Activated T-helper 17 cell treated with anti-CD3 and anti-CD28 coated beads, Interleukin-2, amount 50 U/mL, for 72 hours (primary cell): ENCODE data around the gene MIEF1. TPM values are rescaled to one million over a fixed set of nuclear protein-coding genes. Genes with fewer than 3 reads are reported as not detected.

ENCODE experiments used
- ATAC-seq: fragments of 150-1000 bp; cut with Tn5 transposase; replicated peaks from 2 replicates; pipeline ENCODE4 v1.10.0; 2021; ENCODE audit warnings: mild to moderate bottlenecking, moderate library complexity
- H3K27ac Mint-ChIP-seq: one replicate; pipeline ENCODE4 v1.8.0; 2022; ENCODE audit warnings: mixed read lengths
- H3K27me3 Mint-ChIP-seq: one replicate; pipeline ENCODE4 v1.8.0; 2022; ENCODE audit warnings: mixed read lengths
- H3K36me3 Mint-ChIP-seq: one replicate; pipeline ENCODE4 v1.8.0; 2022; ENCODE audit warnings: low read depth, mild to moderate bottlenecking, mixed read lengths
- H3K4me1 Mint-ChIP-seq: one replicate; pipeline ENCODE4 v1.8.0; 2022; ENCODE audit warnings: mixed read lengths
- H3K4me3 Mint-ChIP-seq: one replicate; pipeline ENCODE4 v1.8.0; 2022; ENCODE audit warnings: mild to moderate bottlenecking, mixed read lengths
- H3K9me3 Mint-ChIP-seq: one replicate; pipeline ENCODE4 v1.8.0; 2022; ENCODE audit warnings: mixed read lengths
- total RNA-seq, 2 donors: library from RNA; stranded (reverse); gene quantifications; one replicate each; pipeline ENCODE4 v1.2.3, GENCODE V29; 2022

MIEF1 gene
- total RNA-seq, 2 donors from 2014 or later: 34.7 to 54.0 TPM

DNA sequence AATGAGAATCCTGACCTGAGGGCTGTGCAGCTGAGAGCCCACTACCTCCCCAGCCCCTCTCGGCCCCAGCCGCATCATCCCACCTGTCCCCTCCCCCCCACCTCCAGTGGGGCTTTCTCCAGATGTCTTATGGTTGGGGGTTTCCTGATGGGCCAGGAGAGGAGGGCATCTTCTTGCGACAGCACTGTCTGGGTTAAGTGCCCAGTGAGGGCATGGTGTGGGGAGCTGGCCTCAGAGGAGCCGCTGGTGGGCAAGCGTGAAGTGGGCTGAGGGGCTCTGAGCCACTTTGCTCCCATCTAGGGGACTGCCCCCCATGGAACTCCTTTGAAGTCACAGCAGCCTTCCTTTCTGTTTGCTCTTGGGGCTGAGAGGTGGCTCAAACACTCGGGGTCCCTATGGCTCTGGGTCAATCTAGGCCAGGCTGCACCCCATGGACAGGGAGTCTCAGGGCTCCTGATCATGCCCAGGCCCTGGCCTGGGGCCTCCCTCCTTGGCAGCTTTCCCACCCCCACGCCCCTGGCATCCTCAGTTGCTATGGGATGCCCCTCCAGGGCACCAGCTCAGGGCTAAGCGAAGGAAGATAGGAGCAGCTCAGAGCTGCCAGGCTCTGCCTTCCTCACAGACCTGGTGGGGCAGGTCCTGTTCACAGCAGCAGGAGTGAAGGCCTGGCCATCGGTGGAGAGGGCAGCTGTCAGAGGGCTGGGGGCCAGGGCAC, 11.0 kb upstream of the MIEF1 start:
- no peaks in the 10 kb centered on the region for H3K27me3 Mint-ChIP-seq
- no peak overlapping the region for H3K27ac Mint-ChIP-seq
- no peak overlapping the region for H3K4me3 Mint-ChIP-seq
- peaks cover 6% of the 10 kb centered on the region for H3K4me1 Mint-ChIP-seq
- no peaks in the 10 kb centered on the region for H3K36me3 Mint-ChIP-seq
- no peak for ATAC-seq
- no peaks in the 10 kb centered on the region for H3K9me3 Mint-ChIP-seq

DNA sequence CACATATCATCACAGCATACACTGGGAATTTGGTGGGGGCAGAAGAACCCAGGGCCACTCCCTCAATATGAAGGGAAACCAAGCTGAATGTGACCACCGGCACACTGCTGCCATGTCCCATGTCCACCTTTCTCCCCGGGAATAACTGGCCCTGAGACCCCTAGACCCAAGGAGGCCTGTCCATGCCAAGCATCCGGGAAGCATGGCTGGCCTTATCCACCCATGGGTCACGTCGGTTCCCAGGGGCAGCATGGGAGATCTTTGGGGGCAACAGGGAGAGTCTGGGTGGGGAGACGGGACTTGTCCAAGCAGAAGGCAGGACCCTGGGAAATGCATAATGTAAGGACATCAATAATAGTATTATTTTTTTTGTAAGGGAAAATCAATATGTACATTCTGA, 10.4 kb upstream of the MIEF1 start:
- ATAC-seq: no peak
- Mint-ChIP-seq H3K9me3 (no peaks in the 10 kb centered on the region), H3K36me3 (no peaks in the 10 kb centered on the region), H3K27ac (no peak overlapping the region), H3K27me3 (no peaks in the 10 kb centered on the region), H3K4me1 (peaks cover 6% of the 10 kb centered on the region), H3K4me3 (no peak overlapping the region)

DNA sequence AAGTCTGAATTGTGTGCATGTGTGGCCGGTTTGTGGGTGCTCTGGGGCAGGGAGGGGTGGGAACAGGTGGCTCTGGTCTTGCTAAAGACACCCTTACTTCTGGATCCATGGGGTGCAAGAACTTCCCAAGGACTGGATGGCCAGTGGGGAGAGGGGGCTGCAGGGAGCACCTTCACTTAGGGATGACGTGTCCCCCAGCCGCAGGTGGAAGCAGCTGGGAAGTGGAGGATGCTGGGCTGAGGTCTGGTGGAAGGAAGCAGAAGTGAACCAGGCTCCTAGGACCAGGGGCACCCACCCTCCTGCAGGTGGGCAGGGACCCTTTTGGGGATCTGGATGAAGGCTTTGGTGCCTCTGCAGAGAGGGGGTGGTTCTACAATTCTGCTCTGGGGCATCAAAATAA, 9.9 kb upstream of the MIEF1 start:
- H3K4me3 Mint-ChIP-seq: no peak overlapping the region
- no peaks in the 10 kb centered on the region for H3K36me3 Mint-ChIP-seq
- peaks cover 6% of the 10 kb centered on the region for H3K4me1 Mint-ChIP-seq
- no peak for ATAC-seq
- no peak overlapping the region for H3K27ac Mint-ChIP-seq
- H3K9me3 Mint-ChIP-seq: no peaks in the 10 kb centered on the region
- H3K27me3 Mint-ChIP-seq: no peaks in the 10 kb centered on the region

DNA sequence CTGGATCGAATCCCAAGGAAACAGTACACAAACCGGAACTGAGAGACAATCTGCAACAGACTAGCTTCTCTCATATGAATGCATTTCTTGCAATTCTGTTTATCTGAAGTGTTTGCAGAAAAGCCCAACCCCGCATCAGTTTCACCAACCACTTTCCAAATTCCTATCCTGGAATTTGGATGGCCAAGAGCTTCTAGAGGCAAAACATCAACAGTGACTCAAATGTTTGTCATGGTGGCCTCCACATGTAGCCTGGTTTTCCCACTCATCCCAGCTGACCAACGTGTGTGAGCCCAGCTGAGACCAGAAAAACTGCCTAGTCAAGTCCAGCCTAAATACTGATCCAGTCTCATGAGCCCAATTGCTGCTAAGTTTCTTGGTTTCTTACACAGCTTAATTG, 8.3 kb upstream of the MIEF1 start:
- Mint-ChIP-seq H3K4me3 (no peak overlapping the region), H3K4me1 (peaks cover 6% of the 10 kb centered on the region), H3K36me3 (no peaks in the 10 kb centered on the region), H3K27ac (no peak overlapping the region), H3K9me3 (no peaks in the 10 kb centered on the region), H3K27me3 (no peaks in the 10 kb centered on the region)
- ATAC-seq: no peak

DNA sequence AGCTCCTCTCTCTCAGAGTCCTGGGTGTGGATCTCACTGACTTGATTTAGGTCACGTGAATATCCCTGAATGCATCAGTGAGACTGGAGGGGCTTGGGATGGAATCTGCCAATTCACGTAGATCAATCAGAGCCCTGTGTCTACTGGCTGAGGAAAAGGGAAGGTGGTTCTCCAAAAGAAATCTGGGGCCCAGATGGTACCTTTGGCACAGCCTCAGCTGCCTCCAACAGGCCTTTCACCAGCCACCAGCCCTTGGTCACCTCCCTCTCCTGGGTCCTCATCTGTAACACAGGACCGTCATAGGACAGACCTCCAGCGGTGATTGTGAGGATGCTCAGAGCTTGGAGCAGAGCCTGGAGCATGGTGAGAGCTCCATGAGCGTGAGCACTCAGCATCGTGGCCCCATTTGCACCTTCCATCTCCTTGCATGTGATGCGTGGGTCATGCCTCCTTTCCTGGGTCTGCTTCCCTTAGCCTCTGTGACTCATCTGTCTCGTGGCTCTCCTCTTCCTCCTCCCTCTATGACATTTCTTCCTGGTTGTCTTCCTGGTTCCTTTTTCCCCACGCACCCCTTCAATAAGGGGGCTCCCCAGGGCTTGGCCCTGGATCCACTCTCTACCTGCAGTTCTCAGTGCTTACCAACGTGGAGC, 7.5 kb upstream of the MIEF1 start:
- no peak for ATAC-seq
- Mint-ChIP-seq H3K36me3 (no peaks in the 10 kb centered on the region), H3K9me3 (no peaks in the 10 kb centered on the region), H3K27me3 (no peaks in the 10 kb centered on the region), H3K4me1 (peaks cover 6% of the 10 kb centered on the region), H3K4me3 (no peak overlapping the region), H3K27ac (peak overlapping the region; percentile 15)

DNA sequence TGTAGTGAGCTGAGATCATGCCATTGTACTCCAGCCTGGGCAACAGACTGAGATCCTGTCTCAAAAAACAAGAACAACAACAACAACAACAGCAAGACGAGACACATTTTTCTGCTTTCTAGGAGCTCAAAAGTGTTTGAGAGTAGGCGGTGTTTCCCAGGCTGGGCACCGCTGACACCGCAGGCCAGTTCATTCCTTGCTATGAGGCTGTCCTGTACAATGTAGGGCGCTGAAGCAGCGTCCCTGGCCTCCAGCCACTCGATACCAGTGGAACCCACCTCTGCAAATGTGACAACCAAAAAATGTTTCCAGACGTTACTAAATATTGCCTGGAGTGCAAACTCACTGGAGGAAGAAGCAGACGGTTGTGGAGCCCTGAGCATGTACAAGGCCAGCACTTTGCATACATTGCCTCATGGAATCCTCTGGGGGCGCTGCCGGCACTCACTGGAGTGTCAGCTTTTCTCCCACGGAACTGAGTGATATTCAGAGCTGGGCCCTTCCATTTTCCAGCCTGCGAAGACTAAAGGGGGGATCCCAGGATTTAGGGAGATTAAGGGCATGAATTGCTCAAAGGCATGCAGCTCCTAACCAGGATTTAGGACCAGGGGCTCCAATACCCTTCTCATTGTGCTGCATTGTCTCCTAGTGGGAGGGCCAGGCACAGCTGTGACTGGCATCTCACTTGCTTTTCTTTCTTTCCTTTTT, 5.8 kb upstream of the MIEF1 start:
- no peak overlapping the region for H3K4me3 Mint-ChIP-seq
- no peaks in the 10 kb centered on the region for H3K4me1 Mint-ChIP-seq
- H3K27me3 Mint-ChIP-seq: no peaks in the 10 kb centered on the region
- ATAC-seq: peak; percentile 90
- no peaks in the 10 kb centered on the region for H3K36me3 Mint-ChIP-seq
- no peak overlapping the region for H3K27ac Mint-ChIP-seq
- H3K9me3 Mint-ChIP-seq: no peaks in the 10 kb centered on the region

DNA sequence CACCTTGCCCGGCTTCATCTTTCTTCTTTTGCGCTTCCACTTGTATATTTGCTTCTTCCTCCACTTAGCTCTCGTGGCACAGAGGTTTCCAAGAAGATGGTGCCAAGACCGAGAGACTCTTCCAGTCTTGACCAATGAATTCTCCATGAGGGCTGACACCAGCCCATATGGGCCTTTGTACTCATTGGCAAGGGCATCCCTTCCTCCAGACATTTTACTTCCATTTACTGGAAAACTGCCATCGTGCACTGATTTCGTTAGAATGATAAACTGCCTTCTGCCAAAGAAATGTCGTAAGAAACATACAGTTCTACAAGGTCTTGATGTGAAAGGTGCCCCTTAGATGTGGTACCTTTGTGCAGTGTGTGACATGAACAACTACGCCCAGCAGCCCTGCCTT, 4.7 kb upstream of the MIEF1 start:
- no peak overlapping the region for H3K4me3 Mint-ChIP-seq
- no peaks in the 10 kb centered on the region for H3K9me3 Mint-ChIP-seq
- ATAC-seq: no peak
- peaks cover 7% of the 10 kb centered on the region for H3K4me1 Mint-ChIP-seq
- H3K27me3 Mint-ChIP-seq: no peaks in the 10 kb centered on the region
- no peak overlapping the region for H3K27ac Mint-ChIP-seq
- H3K36me3 Mint-ChIP-seq: peaks cover 9% of the 10 kb centered on the region

DNA sequence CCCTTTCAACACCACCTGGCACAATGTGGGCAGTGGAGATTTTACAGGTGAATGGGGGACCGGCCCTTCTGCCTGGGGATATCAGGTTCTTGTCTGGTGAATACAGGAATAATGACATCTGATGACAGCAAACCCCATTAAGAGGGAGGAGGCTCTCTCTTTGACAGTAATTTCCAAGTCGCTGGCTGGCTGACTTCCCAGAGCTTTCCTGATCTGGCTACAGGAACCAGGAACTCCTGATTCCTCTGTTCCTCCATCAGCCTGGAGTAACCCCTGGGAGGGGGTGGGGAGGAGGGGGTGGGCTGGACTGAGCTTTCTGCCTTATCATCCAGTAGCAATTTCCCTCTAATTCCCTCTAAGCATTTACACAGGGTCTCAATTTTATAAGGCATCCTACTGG, 3.7 kb upstream of the MIEF1 start:
- H3K9me3 Mint-ChIP-seq: no peaks in the 10 kb centered on the region
- H3K4me1 Mint-ChIP-seq: peaks cover 8% of the 10 kb centered on the region
- no peak overlapping the region for H3K4me3 Mint-ChIP-seq
- no peak for ATAC-seq
- H3K27me3 Mint-ChIP-seq: no peaks in the 10 kb centered on the region
- H3K36me3 Mint-ChIP-seq: peaks cover 17% of the 10 kb centered on the region
- no peak overlapping the region for H3K27ac Mint-ChIP-seq

DNA sequence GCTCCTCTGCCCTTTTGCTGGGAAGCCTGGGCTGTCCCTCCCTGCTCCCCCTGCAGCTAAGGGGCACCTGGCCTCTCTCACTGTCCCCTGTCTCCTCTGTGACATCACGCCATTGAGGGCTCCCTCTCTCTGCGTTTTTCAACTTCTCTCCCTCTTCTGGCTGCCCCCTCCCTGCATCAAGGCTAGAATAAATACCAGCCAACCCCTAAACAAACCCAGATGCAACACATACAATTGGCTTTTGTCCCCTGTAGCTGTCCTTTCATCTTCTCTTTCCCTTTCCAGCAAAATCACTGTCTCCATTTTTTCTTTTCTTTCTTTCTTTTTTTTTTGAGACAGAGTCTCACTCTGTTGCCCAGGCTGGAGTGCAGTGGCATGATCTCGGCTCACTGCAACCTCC, 3.3 kb upstream of the MIEF1 start:
- H3K9me3 Mint-ChIP-seq: no peaks in the 10 kb centered on the region
- no peak overlapping the region for H3K27ac Mint-ChIP-seq
- H3K27me3 Mint-ChIP-seq: no peaks in the 10 kb centered on the region
- no peak for ATAC-seq
- peaks cover 21% of the 10 kb centered on the region for H3K36me3 Mint-ChIP-seq
- no peak overlapping the region for H3K4me3 Mint-ChIP-seq
- H3K4me1 Mint-ChIP-seq: peaks cover 13% of the 10 kb centered on the region

DNA sequence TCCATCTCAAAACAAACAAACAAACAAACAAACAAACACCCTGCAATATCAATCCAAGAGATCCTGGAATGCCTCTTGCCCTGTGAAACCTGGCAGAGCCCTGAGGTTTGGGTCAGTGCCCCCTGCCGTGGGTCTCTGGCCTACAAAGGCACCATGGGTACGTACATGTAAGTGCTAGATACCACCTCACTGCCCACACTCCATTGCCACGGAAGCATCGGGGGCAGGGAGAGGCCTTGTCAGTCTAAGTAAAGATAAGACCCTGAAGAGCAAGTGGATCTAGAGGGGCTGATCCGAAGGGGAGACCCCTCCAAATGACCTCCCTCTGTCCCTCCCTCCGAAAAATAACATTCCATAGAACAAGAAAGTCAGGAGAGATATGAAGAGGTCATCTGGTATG, 2.0 kb upstream of the MIEF1 start:
- H3K27ac Mint-ChIP-seq: no peak overlapping the region
- peaks cover 13% of the 10 kb centered on the region for H3K4me1 Mint-ChIP-seq
- no peaks in the 10 kb centered on the region for H3K9me3 Mint-ChIP-seq
- no peak overlapping the region for H3K4me3 Mint-ChIP-seq
- H3K27me3 Mint-ChIP-seq: no peaks in the 10 kb centered on the region
- ATAC-seq: no peak
- peaks cover 34% of the 10 kb centered on the region for H3K36me3 Mint-ChIP-seq

DNA sequence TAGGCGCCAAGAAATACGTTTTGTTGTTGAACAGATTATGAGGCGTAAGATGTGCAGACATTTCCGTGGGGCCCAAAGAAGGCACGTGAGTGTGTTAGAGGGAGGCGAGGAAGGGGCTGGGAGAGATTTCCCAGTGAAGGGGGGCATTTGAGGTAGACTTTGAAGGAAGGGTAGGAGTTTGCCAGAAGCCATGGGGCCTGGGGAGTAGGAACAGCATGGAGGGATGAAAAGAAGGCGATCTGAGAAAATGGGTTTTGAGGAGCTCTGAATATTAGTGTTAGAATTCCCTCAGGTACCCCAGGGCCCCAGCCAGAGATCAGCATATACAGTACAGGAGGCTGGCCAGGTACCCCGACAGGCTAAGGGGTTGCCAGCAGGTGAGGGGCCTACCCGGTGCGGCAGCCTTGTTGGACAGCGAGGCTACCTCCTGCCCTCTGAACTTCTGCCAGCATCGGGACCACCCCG, 414 bp upstream of the MIEF1 start:
- no peak for ATAC-seq
- peaks cover 50% of the 10 kb centered on the region for H3K36me3 Mint-ChIP-seq
- H3K9me3 Mint-ChIP-seq: no peaks in the 10 kb centered on the region
- H3K27ac Mint-ChIP-seq: peak overlapping the region; percentile 81
- peak overlapping the region; percentile 77 for H3K4me3 Mint-ChIP-seq
- peaks cover 18% of the 10 kb centered on the region for H3K4me1 Mint-ChIP-seq
- H3K27me3 Mint-ChIP-seq: no peaks in the 10 kb centered on the region

DNA sequence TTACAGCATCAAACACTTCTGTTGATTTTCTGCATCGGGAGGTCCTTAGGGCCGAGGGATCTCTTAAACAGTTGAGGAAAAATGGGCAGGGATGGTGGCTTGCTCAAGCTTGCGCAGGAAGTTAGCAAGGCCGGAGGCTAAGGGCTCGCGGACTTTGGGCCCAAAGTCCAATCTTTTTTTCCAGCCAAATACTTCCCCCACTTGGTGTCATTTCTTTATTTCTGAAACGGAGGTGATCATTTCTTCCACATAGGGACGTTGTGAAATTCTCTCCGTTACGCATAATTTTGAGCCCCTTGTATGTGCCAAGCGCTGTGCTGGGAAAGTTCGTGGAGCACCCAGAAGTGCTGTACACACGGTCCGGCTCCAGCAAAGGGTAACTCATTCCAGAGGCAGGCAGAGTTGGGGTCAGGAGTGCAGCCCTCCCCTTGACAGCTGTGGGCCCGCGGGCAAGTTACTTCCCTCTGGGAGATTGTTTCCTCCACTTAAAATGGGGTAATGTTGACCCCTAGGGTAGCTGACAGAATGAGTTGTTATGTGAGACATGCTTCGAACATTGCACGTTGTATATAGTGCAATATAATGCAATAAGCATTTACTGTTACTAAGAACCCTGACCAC, 809 bp downstream of the MIEF1 start:
- no peak for ATAC-seq
- peak overlapping the region; percentile 77 for H3K4me3 Mint-ChIP-seq
- H3K27ac Mint-ChIP-seq: peak overlapping the region; percentile 81
- no peaks in the 10 kb centered on the region for H3K27me3 Mint-ChIP-seq
- H3K4me1 Mint-ChIP-seq: peaks cover 18% of the 10 kb centered on the region
- H3K9me3 Mint-ChIP-seq: no peaks in the 10 kb centered on the region
- peaks cover 60% of the 10 kb centered on the region for H3K36me3 Mint-ChIP-seq

DNA sequence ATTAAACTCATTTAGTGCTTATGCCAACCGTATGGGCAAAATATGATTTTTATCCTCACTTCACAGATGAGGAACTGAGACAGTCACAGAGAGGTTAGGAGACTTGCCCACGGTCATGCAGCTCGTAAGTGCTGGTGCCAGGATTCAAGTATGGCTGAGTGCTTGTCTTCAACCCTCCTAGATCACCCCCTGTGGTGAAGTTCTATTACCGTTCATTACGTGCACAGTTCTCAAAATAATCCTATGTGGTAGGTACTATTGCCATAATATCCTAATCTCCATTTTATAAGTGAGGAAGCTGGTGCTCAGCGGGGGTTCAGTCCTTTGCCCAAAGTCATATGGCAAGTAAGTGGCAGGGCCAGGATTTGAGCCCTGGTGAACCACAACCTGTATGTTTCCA, 1.5 kb downstream of the MIEF1 start:
- H3K4me3 Mint-ChIP-seq: peak overlapping the region; percentile 77
- H3K36me3 Mint-ChIP-seq: peaks cover 68% of the 10 kb centered on the region
- H3K27ac Mint-ChIP-seq: peak overlapping the region; percentile 81
- H3K4me1 Mint-ChIP-seq: peaks cover 22% of the 10 kb centered on the region
- no peaks in the 10 kb centered on the region for H3K9me3 Mint-ChIP-seq
- no peak for ATAC-seq
- no peaks in the 10 kb centered on the region for H3K27me3 Mint-ChIP-seq

DNA sequence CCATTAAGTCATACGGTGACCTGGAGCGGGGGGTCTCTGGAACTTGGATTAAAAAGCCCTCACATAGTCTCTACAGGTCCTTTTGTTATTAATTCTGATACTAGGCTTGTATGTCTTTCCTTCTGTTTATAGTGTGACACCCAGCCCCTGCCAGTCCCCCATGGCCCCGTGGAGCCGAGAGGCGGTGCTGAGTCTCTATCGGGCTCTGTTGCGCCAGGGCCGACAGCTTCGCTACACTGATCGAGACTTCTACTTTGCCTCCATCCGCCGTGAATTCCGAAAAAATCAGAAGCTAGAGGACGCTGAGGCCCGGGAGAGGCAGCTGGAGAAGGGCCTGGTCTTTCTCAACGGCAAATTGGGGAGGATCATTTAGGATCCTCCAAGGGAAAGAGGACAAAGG, 2.0 kb downstream of the MIEF1 start:
- Mint-ChIP-seq H3K27me3 (no peaks in the 10 kb centered on the region), H3K36me3 (peaks cover 72% of the 10 kb centered on the region), H3K4me1 (peaks cover 24% of the 10 kb centered on the region), H3K9me3 (no peaks in the 10 kb centered on the region), H3K27ac (peak overlapping the region; percentile 81), H3K4me3 (peak overlapping the region; percentile 77)
- ATAC-seq: no peak
